SK-N-SH (cell line): ENCODE measurements around the gene CLIC3.
"Not testable (repeated sequence)": the region's sequence is repeated elsewhere in the genome, so short reads cannot be mapped to it uniquely, and the experiment has no call there.

ENCODE experiments used
- EZH2phosphoT487 ChIP-seq: fragments of 200-600 bp; sonication (generic); IDR thresholded peaks from 2 replicates; pipeline ENCODE4 v1.6.1; 2017; ENCODE audit warnings: low read depth, mixed run types, mild to moderate bottlenecking, antibody characterized with exemption, moderate library complexity, borderline replicate concordance
- NFIC ChIP-seq: IDR thresholded peaks from 2 replicates; pipeline ENCODE4 v1.4.0; 2012; ENCODE audit warnings: borderline replicate concordance
- RAD21 ChIP-seq: IDR thresholded peaks from 2 replicates; pipeline ENCODE4 v1.6.1; 2012; ENCODE audit warnings: mild to moderate bottlenecking, low read length
- RCOR1 ChIP-seq: fragments of 150-350 bp; IDR thresholded peaks from 2 replicates; pipeline ENCODE4 v1.6.1; 2017; ENCODE audit warnings: antibody characterized with exemption, low read length
- TF ChIP-seq, protein P1 (sequence below): fragments of 200-600 bp; sonication (generic); IDR thresholded peaks from 2 replicates; pipeline ENCODE4 v1.6.1; 2017; ENCODE audit warnings: antibody characterized with exemption, mild to moderate bottlenecking, moderate library complexity
- TF ChIP-seq, protein P2 (sequence below): IDR thresholded peaks from 2 replicates; pipeline ENCODE4 v1.6.1; 2012; ENCODE audit warnings: mild to moderate bottlenecking, low read depth, low read length, moderate library complexity

DNA sequence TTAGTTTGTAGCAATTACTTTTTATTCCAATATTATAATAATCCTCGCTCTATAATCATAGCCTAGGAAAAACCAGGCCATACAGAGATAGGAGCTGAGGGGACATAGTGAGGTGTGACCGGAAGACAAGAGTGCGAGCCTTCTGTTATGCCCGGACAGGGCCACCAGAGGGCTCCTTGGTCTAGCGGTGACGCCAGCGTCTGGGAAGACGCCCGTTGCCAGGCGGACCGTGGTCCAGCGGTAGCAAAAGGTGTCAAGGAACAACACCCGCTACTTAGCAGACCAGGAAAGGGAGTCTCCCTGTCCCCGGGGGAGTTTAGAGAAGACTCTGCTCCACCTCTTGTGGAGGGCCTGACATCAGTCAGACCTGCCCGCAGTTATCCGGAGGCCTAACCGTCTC is 7.9 kb upstream of the CLIC3 start:
- TF ChIP-seq, protein P1, sequence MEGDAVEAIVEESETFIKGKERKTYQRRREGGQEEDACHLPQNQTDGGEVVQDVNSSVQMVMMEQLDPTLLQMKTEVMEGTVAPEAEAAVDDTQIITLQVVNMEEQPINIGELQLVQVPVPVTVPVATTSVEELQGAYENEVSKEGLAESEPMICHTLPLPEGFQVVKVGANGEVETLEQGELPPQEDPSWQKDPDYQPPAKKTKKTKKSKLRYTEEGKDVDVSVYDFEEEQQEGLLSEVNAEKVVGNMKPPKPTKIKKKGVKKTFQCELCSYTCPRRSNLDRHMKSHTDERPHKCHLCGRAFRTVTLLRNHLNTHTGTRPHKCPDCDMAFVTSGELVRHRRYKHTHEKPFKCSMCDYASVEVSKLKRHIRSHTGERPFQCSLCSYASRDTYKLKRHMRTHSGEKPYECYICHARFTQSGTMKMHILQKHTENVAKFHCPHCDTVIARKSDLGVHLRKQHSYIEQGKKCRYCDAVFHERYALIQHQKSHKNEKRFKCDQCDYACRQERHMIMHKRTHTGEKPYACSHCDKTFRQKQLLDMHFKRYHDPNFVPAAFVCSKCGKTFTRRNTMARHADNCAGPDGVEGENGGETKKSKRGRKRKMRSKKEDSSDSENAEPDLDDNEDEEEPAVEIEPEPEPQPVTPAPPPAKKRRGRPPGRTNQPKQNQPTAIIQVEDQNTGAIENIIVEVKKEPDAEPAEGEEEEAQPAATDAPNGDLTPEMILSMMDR, result peak; percentile 52
- TF ChIP-seq RCOR1, RAD21, EZH2phosphoT487, NFIC: not testable (repeated sequence)
- TF ChIP-seq, protein P2, sequence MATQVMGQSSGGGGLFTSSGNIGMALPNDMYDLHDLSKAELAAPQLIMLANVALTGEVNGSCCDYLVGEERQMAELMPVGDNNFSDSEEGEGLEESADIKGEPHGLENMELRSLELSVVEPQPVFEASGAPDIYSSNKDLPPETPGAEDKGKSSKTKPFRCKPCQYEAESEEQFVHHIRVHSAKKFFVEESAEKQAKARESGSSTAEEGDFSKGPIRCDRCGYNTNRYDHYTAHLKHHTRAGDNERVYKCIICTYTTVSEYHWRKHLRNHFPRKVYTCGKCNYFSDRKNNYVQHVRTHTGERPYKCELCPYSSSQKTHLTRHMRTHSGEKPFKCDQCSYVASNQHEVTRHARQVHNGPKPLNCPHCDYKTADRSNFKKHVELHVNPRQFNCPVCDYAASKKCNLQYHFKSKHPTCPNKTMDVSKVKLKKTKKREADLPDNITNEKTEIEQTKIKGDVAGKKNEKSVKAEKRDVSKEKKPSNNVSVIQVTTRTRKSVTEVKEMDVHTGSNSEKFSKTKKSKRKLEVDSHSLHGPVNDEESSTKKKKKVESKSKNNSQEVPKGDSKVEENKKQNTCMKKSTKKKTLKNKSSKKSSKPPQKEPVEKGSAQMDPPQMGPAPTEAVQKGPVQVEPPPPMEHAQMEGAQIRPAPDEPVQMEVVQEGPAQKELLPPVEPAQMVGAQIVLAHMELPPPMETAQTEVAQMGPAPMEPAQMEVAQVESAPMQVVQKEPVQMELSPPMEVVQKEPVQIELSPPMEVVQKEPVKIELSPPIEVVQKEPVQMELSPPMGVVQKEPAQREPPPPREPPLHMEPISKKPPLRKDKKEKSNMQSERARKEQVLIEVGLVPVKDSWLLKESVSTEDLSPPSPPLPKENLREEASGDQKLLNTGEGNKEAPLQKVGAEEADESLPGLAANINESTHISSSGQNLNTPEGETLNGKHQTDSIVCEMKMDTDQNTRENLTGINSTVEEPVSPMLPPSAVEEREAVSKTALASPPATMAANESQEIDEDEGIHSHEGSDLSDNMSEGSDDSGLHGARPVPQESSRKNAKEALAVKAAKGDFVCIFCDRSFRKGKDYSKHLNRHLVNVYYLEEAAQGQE, result not testable (repeated sequence)
